H1 (cell line): ENCODE results near the gene TMEM269. TPM values are rescaled to one million over a fixed set of nuclear protein-coding genes. Genes with fewer than 3 reads are reported as not detected.

Experiments
- CTCF ChIA-PET: fragments of 300-600 bp; sonication (Branson Sonifier 250); formaldehyde crosslinking; loops from one replicate; lab custom pipeline; 2021; ENCODE audit not compliant: partially characterized antibody; lab: Charles Lee
- POLR2A ChIA-PET: fragments of 300-600 bp; sonication (Branson Sonifier 250); formaldehyde crosslinking; loops from one replicate; lab custom pipeline; 2021; ENCODE audit warnings: inconsistent platforms; ENCODE audit not compliant: partially characterized antibody; lab: Charles Lee
- DNase-seq, 2 experiments: peaks; one replicate each; pipeline versions ENCODE4 v3.0.0 to v3.0.0-alpha.2; 2010 to 2022; ENCODE audit warnings: low spot score in 2 of 2, low read depth in 1 of 2, mixed read lengths in 1 of 2
- FAIRE-seq: peaks from 2 replicates; lab custom pipeline; 2011; peaks lifted over from hg19 to GRCh38; lab: Jason Lieb, UNC
- H2AFZ ChIP-seq: 2 replicates; pipeline ENCODE4 v1.8.1; 2012; ENCODE audit warnings: low read length, inconsistent platforms
- H2AK5ac ChIP-seq: 2 replicates; pipeline ENCODE4 v1.6.1; 2013; ENCODE audit warnings: low read depth, low read length
- H2BK120ac ChIP-seq: replicated peaks from 2 replicates; pipeline ENCODE3; 2013; ENCODE audit warnings: low read depth, low read length, inconsistent platforms
- H2BK12ac ChIP-seq: 2 replicates; pipeline ENCODE4 v1.6.1; 2013; ENCODE audit warnings: low read depth, low read length
- H2BK15ac ChIP-seq: 2 replicates; pipeline ENCODE4 v1.6.1; 2013; ENCODE audit warnings: low read length
- H2BK20ac ChIP-seq: 2 replicates; pipeline ENCODE4 v1.6.1; 2013; ENCODE audit warnings: low read length
- H2BK5ac ChIP-seq: 2 replicates; pipeline ENCODE4 v1.6.1; 2013; ENCODE audit warnings: low read depth, low read length
- H3K14ac ChIP-seq: 2 replicates; pipeline ENCODE4 v1.6.1; 2013; ENCODE audit warnings: inconsistent platforms; ENCODE audit not compliant: insufficient read length
- H3K18ac ChIP-seq: 2 replicates; pipeline ENCODE4 v1.6.1; 2013; ENCODE audit warnings: low read length; ENCODE audit errors: extremely low read depth
- H3K23ac ChIP-seq: 2 replicates; pipeline ENCODE4 v1.6.1; 2013; ENCODE audit warnings: inconsistent platforms; ENCODE audit not compliant: insufficient read length
- H3K23me2 ChIP-seq: 2 replicates; pipeline ENCODE4 v1.6.1; 2013; ENCODE audit warnings: low read depth, low read length
- H3K27ac ChIP-seq: 2 replicates; pipeline ENCODE4 v1.6.1; 2011; ENCODE audit warnings: low read depth, low read length, inconsistent platforms
- H3K27me3 ChIP-seq, 4 experiments: replicated peaks in 1 of 4; 1 replicate in 1 of 4; 2 replicates in 3 of 4; pipeline versions ENCODE4 v1.6.1 to v1.8.1; 2011 to 2013; ENCODE audit warnings: low read length in 3 of 4, mild to moderate bottlenecking in 3 of 4, inconsistent platforms in 2 of 4, mixed read lengths in 2 of 4, moderate library complexity in 1 of 4; ENCODE audit not compliant: control insufficient read depth in 3 of 4, insufficient read depth in 3 of 4; ENCODE audit errors: extremely low read depth in 1 of 4
- H3K36me3 ChIP-seq, 4 experiments: 2 replicates each; pipeline versions ENCODE4 v1.6.1 to v1.8.1; 2011 to 2013; ENCODE audit warnings: mild to moderate bottlenecking in 4 of 4, low read length in 3 of 4, moderate library complexity in 2 of 4, control low read depth in 1 of 4, inconsistent platforms in 1 of 4; ENCODE audit not compliant: insufficient read depth in 4 of 4, control insufficient read depth in 2 of 4
- H3K4ac ChIP-seq: replicated peaks from 2 replicates; pipeline ENCODE3; 2013; ENCODE audit warnings: low read length, low read depth, mixed read lengths, inconsistent platforms; ENCODE audit not compliant: insufficient read length
- H3K4me1 ChIP-seq, 4 experiments: replicated peaks in 1 of 4; 1 replicate in 1 of 4; 2 replicates in 3 of 4; pipeline versions ENCODE4 v1.6.1 to v1.8.1; 2011 to 2013; ENCODE audit warnings: low read length in 3 of 4, inconsistent platforms in 2 of 4, mixed read lengths in 1 of 4; ENCODE audit not compliant: insufficient read depth in 4 of 4, control insufficient read depth in 3 of 4
- H3K4me2 ChIP-seq, 2 experiments: 2 replicates each; pipeline versions ENCODE4 v1.6.1 to v1.8.1; 2011 to 2013; ENCODE audit warnings: low read depth in 2 of 2, low read length in 2 of 2, control low read depth in 1 of 2, inconsistent platforms in 1 of 2, mild to moderate bottlenecking in 1 of 2; ENCODE audit not compliant: insufficient read depth in 1 of 2
- H3K4me3 ChIP-seq, 4 experiments: fragments of 200-600, 300-600 bp in 1 of 4; sonication (generic), shearing (Covaris generic), sonication (Bioruptor Twin) in 1 of 4; 2 replicates each; pipeline versions ENCODE4 v1.5.1 to v1.8.1; 2011 to 2016; ENCODE audit warnings: low read length in 4 of 4, low read depth in 3 of 4, control low read depth in 2 of 4, inconsistent platforms in 2 of 4, mild to moderate bottlenecking in 2 of 4, mixed read lengths in 1 of 4, moderate library complexity in 1 of 4; ENCODE audit not compliant: insufficient read depth in 2 of 4; ENCODE audit errors: extremely low read depth in 1 of 4
- H3K56ac ChIP-seq: replicated peaks from 2 replicates; pipeline ENCODE3; 2013; ENCODE audit warnings: low read depth, mild to moderate bottlenecking, mixed read lengths, low read length, inconsistent platforms; ENCODE audit not compliant: insufficient read length
- H3K79me1 ChIP-seq: 2 replicates; pipeline ENCODE4 v1.6.1; 2013; ENCODE audit warnings: low read depth, low read length, control low read depth
- H3K79me2 ChIP-seq, 2 experiments: 2 replicates each; pipeline versions ENCODE4 v1.6.1 to v1.8.1; 2012 to 2013; ENCODE audit warnings: low read length in 2 of 2, mild to moderate bottlenecking in 2 of 2, inconsistent platforms in 1 of 2; ENCODE audit not compliant: insufficient read depth in 2 of 2, control insufficient read depth in 1 of 2
- H3K9ac ChIP-seq, 4 experiments: replicated peaks in 1 of 4; 1 replicate in 1 of 4; 2 replicates in 3 of 4; pipeline versions ENCODE4 v1.6.1 to v1.8.1; 2011 to 2013; ENCODE audit warnings: low read depth in 3 of 4, low read length in 3 of 4, control low read depth in 2 of 4, mild to moderate bottlenecking in 2 of 4, moderate library complexity in 2 of 4, inconsistent platforms in 1 of 4; ENCODE audit errors: extremely low read depth in 1 of 4
- H3K9me3 ChIP-seq, 2 experiments: 2 replicates each; pipeline versions ENCODE4 v1.6.1 to v1.8.1; 2012 to 2013; ENCODE audit warnings: mild to moderate bottlenecking in 2 of 2, moderate library complexity in 2 of 2, control low read depth in 1 of 2, inconsistent platforms in 1 of 2, low read depth in 1 of 2, low read length in 1 of 2, mixed read lengths in 1 of 2; ENCODE audit not compliant: insufficient read depth in 2 of 2
- H4K20me1 ChIP-seq, 2 experiments: replicated peaks in 1 of 2; 2 replicates each; pipeline versions ENCODE3 to v1.8.1; 2011 to 2013; ENCODE audit warnings: inconsistent platforms in 2 of 2, low read length in 2 of 2, mild to moderate bottlenecking in 1 of 2; ENCODE audit not compliant: insufficient read depth in 2 of 2, control insufficient read depth in 1 of 2
- H4K5ac ChIP-seq: 2 replicates; pipeline ENCODE4 v1.6.1; 2013; ENCODE audit warnings: low read length, low read depth, mixed read lengths, inconsistent platforms; ENCODE audit not compliant: insufficient read length
- H4K8ac ChIP-seq: 2 replicates; pipeline ENCODE4 v1.8.0; 2013; ENCODE audit warnings: mild to moderate bottlenecking, moderate library complexity, low read length, inconsistent platforms; ENCODE audit not compliant: insufficient read depth; ENCODE audit errors: extremely low read depth
- H4K91ac ChIP-seq: replicated peaks from 2 replicates; pipeline ENCODE3; 2013; ENCODE audit warnings: low read length, mixed read lengths, inconsistent platforms; ENCODE audit not compliant: insufficient read length
- CHD1 ChIP-seq: IDR thresholded peaks from 2 replicates; pipeline ENCODE4 v1.6.1; 2012; ENCODE audit warnings: low read depth, low read length, improper control_type of control experiment
- CREB1 ChIP-seq: IDR thresholded peaks from 2 replicates; pipeline ENCODE4 v1.6.1; 2012; ENCODE audit warnings: inconsistent platforms
- EZH2 ChIP-seq: fragments of 200-600 bp; sonication (generic); IDR thresholded peaks from 2 replicates; pipeline ENCODE4 v1.7.1; 2012; ENCODE audit warnings: low read depth, mild to moderate bottlenecking, moderate library complexity, low read length, inconsistent platforms; ENCODE audit not compliant: severe bottlenecking
- GABPA ChIP-seq: IDR thresholded peaks from 2 replicates; pipeline ENCODE4 v1.6.1; 2011; ENCODE audit warnings: mild to moderate bottlenecking, low read length, moderate library complexity, borderline replicate concordance; ENCODE audit not compliant: insufficient read depth
- KDM1A ChIP-seq: fragments of 200-600, 300-600 bp; sonication (generic); IDR thresholded peaks from 2 replicates; pipeline ENCODE4 v1.7.1; 2016; ENCODE audit warnings: mild to moderate bottlenecking, low read length, borderline replicate concordance
- MAFK ChIP-seq: IDR thresholded peaks from 2 replicates; pipeline ENCODE4 v1.6.1; 2012; ENCODE audit warnings: low read depth, mild to moderate bottlenecking, improper control_type of control experiment, low read length
- SIX5 ChIP-seq: IDR thresholded peaks from 2 replicates; pipeline ENCODE4 v1.6.1; 2011; ENCODE audit warnings: mild to moderate bottlenecking, low read depth, low read length
- SP1 ChIP-seq: IDR thresholded peaks from 2 replicates; pipeline ENCODE4 v1.6.1; 2011; ENCODE audit warnings: low read depth, low read length
- SP2 ChIP-seq: IDR thresholded peaks from 2 replicates; pipeline ENCODE4 v1.6.1; 2012; ENCODE audit warnings: mild to moderate bottlenecking, low read length, inconsistent platforms
- TAF7 ChIP-seq: optimal IDR thresholded peaks from 2 replicates; pipeline ENCODE3; 2011; ENCODE audit warnings: low read depth, mild to moderate bottlenecking, inconsistent platforms, low read length, moderate library complexity, borderline replicate concordance
- TEAD4 ChIP-seq: IDR thresholded peaks from 2 replicates; pipeline ENCODE4 v1.6.1; 2012; ENCODE audit warnings: low read depth, low read length, inconsistent platforms, mixed read lengths
- WGBS, 2 experiments: shearing (Covaris generic) in 1 of 2; methylation state at CpG; one replicate each; pipeline versions ENCODE4 v1.1.6 to v1.1.7; 2013 to 2015; ENCODE audit warnings: low lambda C conversion rate in 2 of 2, mixed read lengths in 2 of 2, inconsistent platforms in 1 of 2, low coverage in 1 of 2, missing lambda C conversion rate in 1 of 2; ENCODE audit not compliant: insufficient replicate concordance in 2 of 2, insufficient coverage in 1 of 2, insufficient read length in 1 of 2; ENCODE audit errors: extremely low coverage in 1 of 2, missing lambda C conversion rate in 1 of 2; 5-methylcytosine and 5-hydroxymethylcytosine counted together
- polyA plus RNA-seq, 7 experiments: library from polyadenylated mRNA; depleted of rRNA in 3 of 7; stranded (reverse) in 5 of 7; unstranded in 2 of 7; fragments of >200 nt in 5 of 7; fragments of 200-250 nt in 2 of 7; gene quantifications; 1 replicate in 5 of 7; 2 replicates in 1 of 7; 4 replicates in 1 of 7; pipeline versions ENCODE4 v1.2.1 to v1.2.3, GENCODE V29; 2011 to 2013; ENCODE audit warnings: missing spikeins in 2 of 7, mixed read lengths in 2 of 7
- total RNA-seq: library from RNA; stranded (reverse); fragmentation: NEBNext Ultra II Directional; extraction: Animal tissue kit (Norgen Biotek cat#: 25700); gene quantifications from 2 replicates; pipeline ENCODE4 v1.2.1, GENCODE V29; 2021
- TF ChIP-seq, protein P1 (sequence below): IDR thresholded peaks from 2 replicates; pipeline ENCODE4 v1.6.1; 2011; ENCODE audit warnings: low read length, improper control_type of control experiment

Gene TMEM269
- total and polyA plus RNA-seq, 2 of the 8 experiments (the other 6 are each of a cell fraction or from before 2014, with no cell fraction given): 0.14 to 0.35 TPM

DNA sequence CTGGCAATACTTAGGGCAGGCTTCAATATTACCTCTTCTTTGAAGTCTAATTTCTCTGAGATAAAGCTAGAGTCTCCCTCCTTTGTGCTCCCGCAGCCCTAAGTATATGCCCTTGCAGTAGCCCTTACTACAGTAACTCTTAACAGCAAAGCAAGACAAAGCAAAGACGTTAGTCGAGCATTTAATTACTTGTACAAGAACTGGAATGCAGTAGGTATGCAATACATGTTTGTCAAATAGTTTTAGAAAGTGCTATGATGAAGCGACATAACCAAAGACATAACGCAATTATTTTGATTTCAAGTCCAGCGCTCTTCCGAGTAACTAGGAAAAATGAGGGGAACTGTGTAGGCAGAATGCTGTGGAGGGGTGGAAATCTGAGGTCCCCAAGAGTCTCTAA lies 19.5 kb upstream of the TMEM269 start:
- no peak overlapping the region for H2BK120ac ChIP-seq
- ChIA-PET CTCF (interaction anchor here (0.5 to 4.6 kb wide), 5 partner anchors 8 to 395 kb away, joined by 3 to 26 read pairs (median 5); no protein-coding TSS in a partner anchor), POLR2A (interaction anchor here (1.2 to 2.1 kb wide), 6 partner anchors 8 to 82 kb away, joined by 3 to 14 read pairs (median 8); partner anchors contain the start of genes CLDN19 and YBX1)
- peaks cover 7% of the 10 kb centered on the region for H3K23me2 ChIP-seq
- H3K23ac ChIP-seq: no peak overlapping the region
- no peak for FAIRE-seq
- H2BK12ac ChIP-seq: no peak overlapping the region
- H3K4me1 ChIP-seq: peaks cover 0 to 6% (median 3%) of the 10 kb centered on the region in 4 experiments; a peak in 5 of 7 replicates
- no peak overlapping the region for H4K5ac ChIP-seq
- H2AK5ac ChIP-seq: no peak overlapping the region
- no peak for TF ChIP-seq MAFK
- TF ChIP-seq, protein P1, sequence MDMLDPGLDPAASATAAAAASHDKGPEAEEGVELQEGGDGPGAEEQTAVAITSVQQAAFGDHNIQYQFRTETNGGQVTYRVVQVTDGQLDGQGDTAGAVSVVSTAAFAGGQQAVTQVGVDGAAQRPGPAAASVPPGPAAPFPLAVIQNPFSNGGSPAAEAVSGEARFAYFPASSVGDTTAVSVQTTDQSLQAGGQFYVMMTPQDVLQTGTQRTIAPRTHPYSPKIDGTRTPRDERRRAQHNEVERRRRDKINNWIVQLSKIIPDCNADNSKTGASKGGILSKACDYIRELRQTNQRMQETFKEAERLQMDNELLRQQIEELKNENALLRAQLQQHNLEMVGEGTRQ: no peak
- no peak for TF ChIP-seq TEAD4
- TF ChIP-seq SP1: no peak
- no peak for TF ChIP-seq CREB1
- no peak for TF ChIP-seq GABPA
- TF ChIP-seq EZH2: no peak
- TF ChIP-seq CHD1: no peak
- TF ChIP-seq SIX5: no peak
- TF ChIP-seq SP2: no peak
- TF ChIP-seq TAF7: no peak
- no peak for TF ChIP-seq KDM1A
- peaks cover 6 to 28% of the 10 kb centered on the region in 2 experiments; a peak in 3 of 4 replicates for H3K79me2 ChIP-seq
- H3K36me3 ChIP-seq: no peaks in the 10 kb centered on the region; a peak in 2 of 8 replicates
- no peak overlapping the region for H2AFZ ChIP-seq
- H3K27ac ChIP-seq: no peak overlapping the region
- H3K4me2 ChIP-seq: peak overlapping the region; percentile 87
- no peak for DNase-seq
- H2BK5ac ChIP-seq: no peak overlapping the region
- H4K8ac ChIP-seq: no peak overlapping the region
- 59% methylated on average over 7 of the region's 7 CpGs; no CpG with 5 or more reads in 1 of the 2 experiments for WGBS, 2 experiments
- no peaks in the 10 kb centered on the region for H3K79me1 ChIP-seq
- no peaks in the 10 kb centered on the region for H3K9me3 ChIP-seq
- H3K18ac ChIP-seq: no peak overlapping the region
- H3K4me3 ChIP-seq: peak overlapping the region; percentile 82 to 92 (median 84); a peak in 7 of 8 replicates
- no peak overlapping the region for H3K14ac ChIP-seq
- H4K91ac ChIP-seq: no peak overlapping the region
- H2BK20ac ChIP-seq: no peak overlapping the region
- peak overlapping the region in 1 of 4 experiments; percentile 63; a peak in 1 of 7 replicates for H3K9ac ChIP-seq
- no peaks in the 10 kb centered on the region for H3K27me3 ChIP-seq
- no peak overlapping the region for H3K56ac ChIP-seq
- no peak overlapping the region for H2BK15ac ChIP-seq
- H3K4ac ChIP-seq: no peak overlapping the region
- H4K20me1 ChIP-seq: peaks cover 0 to 4% of the 10 kb centered on the region in 2 experiments
